T-helper 2 cell treated with Interferon-gamma antibody and Interleukin-4, amounts not matched to agents 5 μg/mL and 100 μg/mL, for 36 hours (primary cell): ENCODE results near the gene KCND3.

Source experiments
- DNase-seq: peaks from one replicate; pipeline ENCODE4 v3.0.0; 2021; ENCODE audit warnings: low spot score
- H3K27ac Mint-ChIP-seq: one replicate; pipeline ENCODE4 v1.8.0; 2021; ENCODE audit warnings: mild to moderate bottlenecking, mixed read lengths
- H3K27me3 Mint-ChIP-seq: one replicate; pipeline ENCODE4 v1.8.0; 2021; ENCODE audit warnings: low read depth, mixed read lengths
- H3K36me3 Mint-ChIP-seq: one replicate; pipeline ENCODE4 v1.8.0; 2021; ENCODE audit warnings: low read depth, mixed read lengths
- H3K4me1 Mint-ChIP-seq: one replicate; pipeline ENCODE4 v1.8.0; 2021; ENCODE audit warnings: low read depth, mixed read lengths
- H3K4me3 Mint-ChIP-seq: one replicate; pipeline ENCODE4 v1.8.0; 2022; ENCODE audit warnings: mild to moderate bottlenecking, moderate library complexity, mixed read lengths
- H3K9me3 Mint-ChIP-seq: one replicate; pipeline ENCODE4 v1.8.0; 2021; ENCODE audit warnings: mixed read lengths

Gene KCND3

DNA sequence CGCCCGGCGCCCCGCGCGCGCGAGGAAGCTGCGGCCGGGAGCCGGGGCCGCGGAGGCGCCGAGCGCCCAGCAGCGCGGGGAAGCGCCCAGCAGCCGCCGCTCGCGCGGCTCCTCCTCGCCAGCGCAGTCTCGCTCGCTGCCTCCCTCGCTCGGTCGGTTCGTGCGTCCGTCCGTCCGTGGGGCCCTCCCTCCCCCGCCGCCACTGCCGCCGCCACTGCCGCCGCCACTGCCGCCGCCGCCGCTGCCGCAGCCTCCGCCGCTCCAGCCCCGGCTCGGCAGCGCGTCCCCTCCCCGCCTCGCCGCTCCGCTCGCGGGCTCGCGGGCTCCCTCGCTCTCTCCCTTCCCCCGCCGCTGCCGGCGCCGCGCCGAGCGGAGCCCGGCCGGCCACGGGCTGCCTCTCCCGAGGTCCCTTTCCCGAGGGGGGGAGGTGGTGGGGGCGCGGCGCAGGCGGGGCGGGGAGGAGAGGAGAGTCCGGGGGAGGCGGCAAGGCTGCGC lies at the start of gene KCND3:
Gene KCND3, minus strand, starts transcription at position 138 of the 495 bp plus-strand sequence.
- H3K4me3 Mint-ChIP-seq, result peak within 1 kb of the TSS; percentile 29
- H3K27me3 Mint-ChIP-seq, result peaks cover 82% of the 10 kb centered on the region
- H3K4me1 Mint-ChIP-seq, result no peaks in the 10 kb centered on the region
- H3K27ac Mint-ChIP-seq, result no peak within 1 kb of the TSS
- peak; percentile 11 for DNase-seq
- no peaks in the 10 kb centered on the region for H3K9me3 Mint-ChIP-seq
- H3K36me3 Mint-ChIP-seq, result no peaks in the 10 kb centered on the region

DNA sequence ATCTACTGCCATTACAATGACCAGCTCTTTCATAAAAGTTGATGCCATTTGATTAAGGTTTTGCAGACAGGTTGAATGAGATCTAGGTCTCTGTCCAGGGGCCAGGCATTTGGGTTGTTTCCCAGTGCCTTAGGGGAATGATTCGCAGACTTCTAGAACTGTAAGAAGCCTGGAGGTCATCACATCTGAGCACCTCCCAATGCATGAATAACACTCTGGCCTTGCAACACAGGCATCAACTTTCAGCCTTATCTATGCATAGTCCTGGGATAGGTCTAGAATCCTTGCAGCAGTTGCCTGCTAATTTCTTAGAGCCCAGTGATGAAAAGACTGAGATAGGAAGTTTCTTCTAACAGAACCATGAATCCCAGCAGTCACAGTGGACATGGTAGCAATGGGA lies 44.8 kb upstream of the KCND3 start:
- no peaks in the 10 kb centered on the region for H3K9me3 Mint-ChIP-seq
- H3K27me3 Mint-ChIP-seq, result peaks cover 7% of the 10 kb centered on the region
- H3K4me3 Mint-ChIP-seq, result no peak overlapping the region
- H3K27ac Mint-ChIP-seq, result no peak overlapping the region
- DNase-seq, result no peak
- H3K4me1 Mint-ChIP-seq, result no peaks in the 10 kb centered on the region
- no peaks in the 10 kb centered on the region for H3K36me3 Mint-ChIP-seq

DNA sequence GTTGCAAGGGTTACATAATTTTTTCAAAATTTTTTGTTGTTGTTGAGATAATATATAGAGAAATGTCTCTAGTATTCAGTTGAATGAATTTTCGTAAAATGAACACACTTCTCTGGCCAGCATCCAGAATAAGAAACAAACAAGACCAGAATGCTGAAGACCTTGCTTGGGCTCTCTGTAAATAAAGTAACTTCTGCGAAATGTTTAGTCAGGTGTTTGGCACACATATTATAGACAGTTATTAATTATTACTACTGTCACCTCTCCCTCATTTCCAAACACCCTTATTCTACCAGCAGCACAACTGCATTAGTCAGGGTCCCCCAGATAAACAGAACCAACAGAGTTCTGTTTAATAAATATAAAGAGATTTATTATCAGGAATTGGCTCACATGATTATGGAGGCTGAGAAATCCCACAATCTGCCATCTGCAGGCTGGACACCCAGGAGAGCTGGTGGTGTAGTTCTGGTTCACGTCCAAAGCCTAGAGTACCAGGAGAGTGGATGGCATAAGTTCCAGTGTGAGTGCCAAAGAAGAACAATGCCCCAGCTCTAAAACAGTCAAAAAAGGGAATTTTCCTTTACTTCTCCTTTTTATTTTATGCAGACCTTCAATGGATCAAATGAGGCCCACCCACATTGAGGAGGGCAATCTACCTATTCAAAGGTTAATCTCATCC lies 44.1 kb upstream of the KCND3 start:
- H3K4me3 Mint-ChIP-seq, result no peak overlapping the region
- no peak overlapping the region for H3K27ac Mint-ChIP-seq
- H3K4me1 Mint-ChIP-seq, result no peaks in the 10 kb centered on the region
- peaks cover 7% of the 10 kb centered on the region for H3K27me3 Mint-ChIP-seq
- no peaks in the 10 kb centered on the region for H3K36me3 Mint-ChIP-seq
- no peaks in the 10 kb centered on the region for H3K9me3 Mint-ChIP-seq
- DNase-seq, result no peak

DNA sequence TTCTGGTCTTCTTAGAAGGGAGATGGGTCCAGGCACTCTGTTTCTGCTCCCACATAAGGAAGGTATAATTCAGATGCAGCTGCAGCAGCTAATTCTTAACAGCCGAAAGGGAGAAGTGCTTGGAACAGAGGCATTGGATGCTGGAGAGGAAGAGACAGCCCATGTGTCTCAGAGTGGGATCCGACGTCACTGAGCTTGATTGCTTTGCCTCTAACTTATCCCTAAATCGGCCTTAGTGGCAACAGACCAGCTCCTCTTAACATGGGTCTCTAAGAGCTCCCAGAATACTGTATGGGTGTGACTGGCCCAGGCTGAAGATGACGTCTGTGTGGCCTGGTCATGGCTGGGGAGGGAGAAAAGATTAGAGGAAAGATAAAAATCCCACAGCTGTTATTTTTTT lies 40.7 kb upstream of the KCND3 start:
- H3K36me3 Mint-ChIP-seq, result no peaks in the 10 kb centered on the region

DNA sequence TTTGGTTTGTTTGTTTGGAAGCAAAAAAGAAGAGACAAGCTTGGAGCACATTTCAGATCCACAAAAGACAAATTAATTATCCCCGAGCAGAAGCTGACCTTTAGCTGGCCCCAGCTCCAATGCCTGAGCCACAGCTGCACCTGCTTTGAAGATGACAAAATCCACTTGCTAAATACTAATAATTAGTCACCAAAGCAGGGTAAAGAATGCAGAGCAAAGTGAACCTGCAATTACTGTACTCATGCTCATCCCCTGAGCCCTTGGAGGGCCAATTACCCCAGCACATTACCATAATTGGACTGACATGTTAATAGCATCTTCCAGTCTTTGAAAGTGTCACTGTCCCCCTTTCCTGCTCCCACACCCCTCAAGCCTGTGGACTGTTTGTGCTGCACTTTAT lies 38.2 kb upstream of the KCND3 start:
- H3K27me3 Mint-ChIP-seq, result no peaks in the 10 kb centered on the region
- H3K27ac Mint-ChIP-seq, result no peak overlapping the region
- H3K36me3 Mint-ChIP-seq, result no peaks in the 10 kb centered on the region
- no peak overlapping the region for H3K4me3 Mint-ChIP-seq
- no peak for DNase-seq
- H3K9me3 Mint-ChIP-seq, result no peaks in the 10 kb centered on the region
- H3K4me1 Mint-ChIP-seq, result no peaks in the 10 kb centered on the region

More for the DNA sequence above, 40.7 kb upstream of the KCND3 start:
- Mint-ChIP-seq H3K4me1 (no peaks in the 10 kb centered on the region), H3K4me3 (no peak overlapping the region), H3K9me3 (no peaks in the 10 kb centered on the region), H3K27ac (no peak overlapping the region), H3K27me3 (no peaks in the 10 kb centered on the region)
- DNase-seq, result no peak

DNA sequence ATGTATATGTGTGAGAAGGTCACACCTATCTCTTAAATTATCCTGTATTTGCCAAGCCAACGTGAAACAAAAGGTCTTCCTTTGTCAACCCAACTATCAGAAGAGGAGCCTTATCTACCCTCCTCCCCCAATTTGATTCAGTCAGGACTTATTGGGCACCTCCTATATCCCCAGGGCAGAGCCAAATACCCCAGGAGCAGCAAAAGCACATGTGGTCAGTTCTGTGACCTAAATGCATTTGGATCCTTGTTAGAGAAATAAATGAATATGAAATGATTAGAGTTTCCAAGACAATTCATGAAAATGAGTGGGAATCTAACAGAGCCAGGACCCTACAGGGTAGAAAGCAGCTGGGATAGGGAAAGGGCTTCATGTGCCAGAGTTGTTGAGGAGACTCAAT lies 37.0 kb upstream of the KCND3 start:
- DNase-seq, result no peak
- Mint-ChIP-seq H3K27me3 (no peaks in the 10 kb centered on the region), H3K27ac (no peak overlapping the region), H3K36me3 (no peaks in the 10 kb centered on the region), H3K4me1 (no peaks in the 10 kb centered on the region), H3K4me3 (no peak overlapping the region), H3K9me3 (no peaks in the 10 kb centered on the region)

DNA sequence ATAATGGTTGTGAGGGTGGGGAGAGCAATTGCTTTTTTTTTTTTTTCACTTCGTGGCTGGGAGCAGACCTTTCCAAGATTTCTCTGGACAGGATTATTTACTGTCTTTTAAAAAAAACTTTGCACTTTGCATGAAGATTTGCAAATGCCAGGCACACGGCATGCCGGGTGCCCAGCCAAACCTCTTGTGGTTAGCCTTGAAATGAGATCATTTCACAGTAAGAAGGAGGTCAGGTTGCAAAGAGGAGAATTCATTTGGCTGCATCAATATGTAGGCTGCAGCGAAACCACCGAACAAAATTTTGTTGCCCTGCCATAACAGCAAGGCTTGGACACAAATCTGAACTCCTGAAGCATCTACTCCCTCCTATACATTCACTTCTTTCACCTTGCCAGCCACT lies 36.5 kb upstream of the KCND3 start:
- no peaks in the 10 kb centered on the region for H3K4me1 Mint-ChIP-seq
- no peaks in the 10 kb centered on the region for H3K9me3 Mint-ChIP-seq
- no peaks in the 10 kb centered on the region for H3K36me3 Mint-ChIP-seq
- no peak overlapping the region for H3K4me3 Mint-ChIP-seq
- H3K27me3 Mint-ChIP-seq, result no peaks in the 10 kb centered on the region
- H3K27ac Mint-ChIP-seq, result no peak overlapping the region
- DNase-seq, result no peak

DNA sequence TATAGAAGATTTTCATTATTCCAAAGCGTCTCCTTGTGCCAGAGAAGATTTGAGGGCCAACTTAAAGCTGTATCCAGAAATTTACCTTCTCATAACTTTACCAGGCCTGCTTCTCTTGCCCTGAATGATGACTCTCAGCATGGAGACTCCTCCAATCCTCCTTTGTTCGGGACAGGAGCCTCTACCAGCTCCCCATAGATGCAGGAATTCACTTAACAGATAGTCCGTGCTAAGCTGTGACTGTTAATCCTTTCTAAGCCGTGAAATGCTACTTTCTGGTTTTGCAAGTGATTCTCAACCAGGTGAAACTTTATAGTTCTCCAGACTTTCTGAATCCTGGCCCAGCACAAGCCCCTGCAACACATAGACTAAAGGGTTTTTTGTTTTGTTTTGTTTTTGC lies 31.8 kb upstream of the KCND3 start:
- no peaks in the 10 kb centered on the region for H3K27me3 Mint-ChIP-seq

DNA sequence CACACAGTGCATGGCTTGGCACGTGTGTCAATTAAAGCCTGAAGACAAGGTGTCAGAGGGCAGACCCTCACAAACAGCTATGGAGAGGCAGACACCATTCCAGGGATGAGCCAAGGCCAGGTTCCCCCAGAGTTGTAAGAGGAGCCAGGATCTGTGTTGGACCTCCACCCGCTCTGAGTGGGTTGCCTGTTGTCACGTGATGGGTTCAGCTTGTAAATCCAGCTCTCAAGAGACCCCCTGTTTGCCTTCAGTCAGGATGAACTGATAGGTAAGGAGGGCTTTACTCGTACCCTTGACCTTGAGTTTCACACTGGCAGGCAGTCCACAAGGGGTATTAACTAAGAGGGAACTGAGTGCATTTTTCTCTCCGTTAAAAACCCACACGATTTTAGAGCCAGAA lies 27.7 kb upstream of the KCND3 start:
- Mint-ChIP-seq H3K36me3 (no peaks in the 10 kb centered on the region), H3K27ac (no peak overlapping the region), H3K4me3 (no peak overlapping the region), H3K27me3 (peaks cover 4% of the 10 kb centered on the region), H3K4me1 (no peaks in the 10 kb centered on the region), H3K9me3 (no peaks in the 10 kb centered on the region)
- DNase-seq, result no peak

More for the DNA sequence above, 31.8 kb upstream of the KCND3 start:
- no peaks in the 10 kb centered on the region for H3K9me3 Mint-ChIP-seq
- H3K27ac Mint-ChIP-seq, result no peak overlapping the region
- DNase-seq, result no peak
- H3K4me3 Mint-ChIP-seq, result no peak overlapping the region
- H3K4me1 Mint-ChIP-seq, result no peaks in the 10 kb centered on the region
- H3K36me3 Mint-ChIP-seq, result no peaks in the 10 kb centered on the region

DNA sequence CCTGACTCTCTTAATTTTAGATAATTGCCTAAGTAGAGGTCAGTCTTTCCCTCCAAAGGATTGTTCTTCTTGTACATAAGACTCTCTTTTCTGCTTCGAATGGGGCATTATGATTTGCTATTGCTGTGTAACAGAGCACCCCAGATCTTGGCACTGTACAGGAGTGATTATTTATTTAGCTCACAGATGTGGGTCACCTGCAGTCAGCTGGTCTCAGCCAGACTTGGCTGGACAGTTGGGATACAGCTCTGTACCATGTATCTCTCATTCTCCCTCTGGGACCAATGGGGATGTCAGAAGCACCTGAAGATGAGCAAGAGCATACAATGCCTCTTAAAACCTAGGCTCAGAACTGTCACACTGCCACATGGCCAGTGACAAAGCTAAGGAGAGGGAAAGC lies 23.4 kb upstream of the KCND3 start:
- no peak overlapping the region for H3K27ac Mint-ChIP-seq
- no peaks in the 10 kb centered on the region for H3K4me1 Mint-ChIP-seq
- no peaks in the 10 kb centered on the region for H3K9me3 Mint-ChIP-seq
- H3K4me3 Mint-ChIP-seq, result no peak overlapping the region
- H3K36me3 Mint-ChIP-seq, result no peaks in the 10 kb centered on the region
- DNase-seq, result no peak
- H3K27me3 Mint-ChIP-seq, result peaks cover 7% of the 10 kb centered on the region

DNA sequence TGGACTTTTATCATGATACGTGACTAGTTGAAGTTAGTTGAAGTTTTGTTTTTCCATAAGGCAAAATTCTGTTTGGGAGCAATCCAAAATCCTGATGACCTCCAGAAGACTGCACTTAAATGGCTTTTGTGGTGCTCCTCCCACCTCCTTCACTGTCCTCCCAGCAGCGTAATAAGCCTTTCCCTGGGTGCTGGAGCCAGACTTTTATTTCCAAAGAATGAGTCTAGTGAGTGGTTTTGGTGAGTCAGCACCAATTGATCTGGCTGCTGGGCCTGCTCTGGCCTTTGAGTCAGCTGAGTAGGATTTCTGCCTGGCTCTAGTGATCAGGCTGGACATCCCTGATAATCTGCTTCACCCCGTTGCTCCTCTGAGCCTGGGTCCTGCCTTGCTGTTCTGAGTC lies 21.7 kb upstream of the KCND3 start:
- no peak overlapping the region for H3K27ac Mint-ChIP-seq
- peaks cover 7% of the 10 kb centered on the region for H3K27me3 Mint-ChIP-seq
- no peaks in the 10 kb centered on the region for H3K36me3 Mint-ChIP-seq
- no peaks in the 10 kb centered on the region for H3K9me3 Mint-ChIP-seq
- no peak overlapping the region for H3K4me3 Mint-ChIP-seq
- no peaks in the 10 kb centered on the region for H3K4me1 Mint-ChIP-seq
- no peak for DNase-seq

DNA sequence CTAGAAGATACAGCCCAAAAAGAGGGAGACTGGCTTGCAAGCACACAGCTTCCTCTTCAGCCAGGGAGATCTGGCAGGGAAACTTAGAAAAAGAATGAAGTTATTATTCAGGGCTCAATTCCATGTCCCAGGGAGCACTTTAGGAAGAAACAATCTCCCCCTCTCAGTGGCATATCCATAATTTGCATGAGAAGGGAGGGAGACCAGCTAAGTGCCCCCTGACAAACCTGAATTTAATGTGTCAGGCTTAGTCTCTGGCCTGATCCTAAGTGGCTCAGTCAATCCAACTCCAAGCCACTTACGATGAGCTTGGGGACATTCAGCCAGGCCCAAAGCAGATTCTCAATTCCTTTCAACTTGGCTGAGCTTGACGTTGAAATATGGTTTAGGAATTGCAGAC lies 17.7 kb upstream of the KCND3 start:
- Mint-ChIP-seq H3K27ac (no peak overlapping the region), H3K4me1 (no peaks in the 10 kb centered on the region), H3K36me3 (no peaks in the 10 kb centered on the region), H3K27me3 (peaks cover 8% of the 10 kb centered on the region), H3K4me3 (no peak overlapping the region), H3K9me3 (no peaks in the 10 kb centered on the region)
- no peak for DNase-seq

DNA sequence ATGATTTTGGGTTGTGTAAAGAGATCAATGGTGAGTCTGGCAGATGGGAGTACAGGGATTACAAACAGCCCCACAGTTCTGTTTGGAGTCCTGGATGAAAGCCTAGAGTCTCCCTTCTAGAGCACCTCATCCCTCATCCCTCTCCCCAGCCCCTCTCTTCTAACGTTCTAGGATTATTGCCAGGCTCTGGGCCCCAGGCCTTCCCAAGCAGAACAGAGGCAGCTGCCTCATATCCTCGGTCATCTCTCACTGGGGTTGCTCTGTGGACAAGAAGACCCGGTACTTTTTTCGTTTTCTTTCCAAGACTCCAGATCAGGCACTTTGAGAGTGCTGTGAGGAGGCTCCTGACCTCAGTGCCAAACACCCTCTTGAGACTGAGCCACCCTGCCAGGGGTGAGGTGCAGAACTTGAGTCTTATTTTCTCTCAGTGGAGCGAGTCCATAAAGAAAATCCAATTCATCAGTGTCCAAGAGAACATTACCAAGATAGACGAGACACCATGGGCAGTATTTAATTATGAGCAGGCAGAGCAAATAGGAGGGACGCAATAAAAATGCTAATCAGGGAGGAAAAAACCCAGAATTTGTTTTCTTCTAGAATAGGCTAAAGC lies 17.1 kb upstream of the KCND3 start:
- no peak for DNase-seq
- Mint-ChIP-seq H3K27ac (no peak overlapping the region), H3K9me3 (no peaks in the 10 kb centered on the region), H3K4me1 (no peaks in the 10 kb centered on the region), H3K27me3 (peaks cover 14% of the 10 kb centered on the region), H3K36me3 (no peaks in the 10 kb centered on the region), H3K4me3 (no peak overlapping the region)

DNA sequence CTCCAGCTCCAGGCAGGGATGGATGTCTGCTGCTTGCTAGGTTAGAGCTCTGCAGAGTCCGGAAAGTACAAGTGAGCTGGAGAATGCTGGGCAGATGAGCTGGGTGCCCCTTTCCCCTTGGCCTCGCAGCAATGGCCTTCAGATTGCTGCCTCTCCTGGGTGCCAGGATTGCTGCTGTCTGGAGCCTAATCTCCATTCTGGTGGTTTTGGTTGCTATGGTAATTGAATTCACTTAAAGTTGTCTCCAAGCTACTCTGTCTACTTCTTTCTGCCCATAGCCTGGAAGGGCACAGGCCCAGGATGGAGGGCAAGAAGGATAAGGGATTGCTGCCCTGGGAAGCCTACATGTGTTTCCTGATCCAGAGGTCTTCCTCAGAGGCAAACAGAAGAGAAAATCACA lies 14.6 kb upstream of the KCND3 start:
- H3K36me3 Mint-ChIP-seq, result no peaks in the 10 kb centered on the region
- no peak overlapping the region for H3K4me3 Mint-ChIP-seq
- DNase-seq, result no peak
- no peak overlapping the region for H3K27ac Mint-ChIP-seq
- no peaks in the 10 kb centered on the region for H3K4me1 Mint-ChIP-seq
- H3K27me3 Mint-ChIP-seq, result peaks cover 18% of the 10 kb centered on the region
- no peaks in the 10 kb centered on the region for H3K9me3 Mint-ChIP-seq

DNA sequence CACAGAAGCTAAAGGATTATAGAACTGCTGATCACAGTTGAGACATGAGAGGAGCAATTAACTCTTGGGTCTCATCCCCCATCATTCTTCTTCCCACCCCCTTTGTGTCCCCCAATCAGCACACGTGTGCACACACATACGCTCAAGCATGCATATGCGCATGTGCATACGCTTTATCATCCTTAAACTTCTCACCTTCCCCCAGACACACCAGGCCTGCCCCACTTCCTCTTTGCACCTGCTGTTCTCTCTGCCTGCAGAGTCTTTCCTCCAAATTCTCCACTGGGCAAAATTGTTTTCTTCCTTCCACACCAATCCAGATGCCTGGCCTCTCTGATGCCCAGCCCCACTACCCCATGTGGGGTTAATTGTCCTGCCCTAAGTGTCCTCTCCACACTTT lies 13.0 kb upstream of the KCND3 start:
- Mint-ChIP-seq H3K36me3 (no peaks in the 10 kb centered on the region), H3K27me3 (peaks cover 18% of the 10 kb centered on the region), H3K4me3 (no peak overlapping the region), H3K4me1 (no peaks in the 10 kb centered on the region), H3K9me3 (no peaks in the 10 kb centered on the region), H3K27ac (no peak overlapping the region)
- no peak for DNase-seq
